ENCODE measurements around the gene CYP19A1. TPM values are rescaled to one million over a fixed set of nuclear protein-coding genes. Genes with fewer than 3 reads are reported as not detected.

Gene CYP19A1
- total RNA-seq, 1 donor from 2014 or later, result not detected

- peaks cover 9% of the 10 kb centered on the region for H3K27me3 ChIP-seq
- no peaks in the 10 kb centered on the region for H3F3A ChIP-seq (ENCODE audit: low read depth)
- H3K4me3 ChIP-seq, result no peak overlapping the region
- H2AFZ ChIP-seq (replicated peaks), result no peak overlapping the region
- Mint-ChIP-seq H3K9me3 (no peaks in the 10 kb centered on the region), H3K4me1 (no peaks in the 10 kb centered on the region), H3K36me3 (no peaks in the 10 kb centered on the region), H3K27ac (no peak overlapping the region), H3K27me3 (ENCODE audit: insufficient read depth, low read depth) (no peaks in the 10 kb centered on the region), H3K4me3 (no peak overlapping the region)
- TF ChIP-seq CTCF (IDR thresholded peaks at IDR 0.05), result no peak
- no peak for TF ChIP-seq EZH2phosphoT487 (IDR thresholded peaks at IDR 0.05)
- TF ChIP-seq EZH2 (IDR thresholded peaks at IDR 0.05), result no peak
- no peaks in the 10 kb centered on the region for H3K36me3 ChIP-seq
- no peaks in the 10 kb centered on the region for H3K9me3 ChIP-seq (ENCODE audit: low read depth)
- H3K9ac ChIP-seq, result no peak overlapping the region
- H3K4me2 ChIP-seq, result no peak overlapping the region
- no peaks in the 10 kb centered on the region for H3K79me2 ChIP-seq (ENCODE audit: low read depth)
- no peak for DNase-seq (ENCODE audit: low spot score)
- no peaks in the 10 kb centered on the region for H3K4me1 ChIP-seq
- H3K27ac ChIP-seq, result no peak overlapping the region
- no peaks in the 10 kb centered on the region for H4K20me1 ChIP-seq (ENCODE audit: low read depth)
These were observed 10.9 kb upstream of the CYP19A1 start for GRCh38 chr15:51349156-51349844.

GRCh38 chr15:51348688-51349087 is 10.3 kb upstream of the CYP19A1 start:
- TF ChIP-seq EZH2phosphoT487 (IDR thresholded peaks at IDR 0.05), result no peak
- no peak for TF ChIP-seq CTCF (IDR thresholded peaks at IDR 0.05)
- TF ChIP-seq EZH2 (IDR thresholded peaks at IDR 0.05), result no peak
- H3K4me3 Mint-ChIP-seq, result no peak overlapping the region

GRCh38 chr15:51346136-51346535 is 7.7 kb upstream of the CYP19A1 start:
- Histone ChIP-seq H3K27me3 (peaks cover 40% of the 10 kb centered on the region), H3K4me2 (no peak overlapping the region), H3K79me2 (ENCODE audit: low read depth) (no peaks in the 10 kb centered on the region), H4K20me1 (ENCODE audit: low read depth) (peaks cover 9% of the 10 kb centered on the region), H3K9ac (no peak overlapping the region), H3K9me3 (ENCODE audit: low read depth) (no peaks in the 10 kb centered on the region), H3K4me3 (no peak overlapping the region), H3F3A (ENCODE audit: low read depth) (no peaks in the 10 kb centered on the region), H3K27ac (no peak overlapping the region), H2AFZ (replicated peaks) (no peak overlapping the region), H3K4me1 (peaks cover 8% of the 10 kb centered on the region), H3K36me3 (no peaks in the 10 kb centered on the region)
- H3K4me3 Mint-ChIP-seq, result no peak overlapping the region
- H3K27me3 Mint-ChIP-seq (ENCODE audit: insufficient read depth, low read depth), result peaks cover 12% of the 10 kb centered on the region
- TF ChIP-seq EZH2 (IDR thresholded peaks at IDR 0.05) (no peak), CTCF (IDR thresholded peaks at IDR 0.05) (no peak), EZH2phosphoT487 (IDR thresholded peaks at IDR 0.05) (no peak)
- H3K4me1 Mint-ChIP-seq, result no peaks in the 10 kb centered on the region
- no peaks in the 10 kb centered on the region for H3K36me3 Mint-ChIP-seq
- H3K9me3 Mint-ChIP-seq, result no peaks in the 10 kb centered on the region
- DNase-seq (ENCODE audit: low spot score), result no peak
- H3K27ac Mint-ChIP-seq, result no peak overlapping the region

More at GRCh38 chr15:51348688-51349087, 10.3 kb upstream of the CYP19A1 start:
- H3K27me3 ChIP-seq, result peaks cover 15% of the 10 kb centered on the region
- Mint-ChIP-seq H3K27me3 (ENCODE audit: insufficient read depth, low read depth) (no peaks in the 10 kb centered on the region), H3K27ac (no peak overlapping the region), H3K4me1 (no peaks in the 10 kb centered on the region), H3K36me3 (no peaks in the 10 kb centered on the region), H3K9me3 (no peaks in the 10 kb centered on the region)
- H3K79me2 ChIP-seq (ENCODE audit: low read depth), result no peaks in the 10 kb centered on the region
- no peak overlapping the region for H3K9ac ChIP-seq
- H3K4me2 ChIP-seq, result no peak overlapping the region
- no peaks in the 10 kb centered on the region for H4K20me1 ChIP-seq (ENCODE audit: low read depth)
- no peaks in the 10 kb centered on the region for H3K4me1 ChIP-seq
- H3K9me3 ChIP-seq (ENCODE audit: low read depth), result no peaks in the 10 kb centered on the region
- H3K4me3 ChIP-seq, result no peak overlapping the region
- no peak overlapping the region for H2AFZ ChIP-seq (replicated peaks)
- H3K36me3 ChIP-seq, result no peaks in the 10 kb centered on the region
- DNase-seq (ENCODE audit: low spot score), result no peak
- H3K27ac ChIP-seq, result no peak overlapping the region
- H3F3A ChIP-seq (ENCODE audit: low read depth), result no peaks in the 10 kb centered on the region
